GM23338 (cell line): Measurements from ENCODE around the gene ZNF385B.
A peak's percentile ranks its signal among the peaks of the same experiment; 100 is the strongest.

ENCODE experiments used
- CREB1 ChIP-seq: fragments of 250-450 bp; sonication (Bioruptor Pico); IDR thresholded peaks from 2 replicates; pipeline ENCODE4 v1.5.0; 2020; ENCODE audit warnings: low read depth, mild to moderate bottlenecking, moderate library complexity
- EZH2 ChIP-seq: fragments of 200-600 bp; sonication (generic); IDR thresholded peaks from one replicate; pipeline ENCODE4 v1.8.0; 2017; ENCODE audit warnings: antibody characterized with exemption, mild to moderate bottlenecking, low read depth; ENCODE audit not compliant: unreplicated experiment
- EZH2phosphoT487 ChIP-seq: fragments of 200-600 bp; sonication (generic); IDR thresholded peaks from one replicate; pipeline ENCODE4 v1.8.1; 2018; ENCODE audit warnings: antibody characterized with exemption; ENCODE audit not compliant: unreplicated experiment
- JUNB ChIP-seq: IDR thresholded peaks from one replicate; pipeline ENCODE4 v1.6.1; 2016; ENCODE audit warnings: antibody characterized with exemption; ENCODE audit not compliant: unreplicated experiment
- NANOG ChIP-seq: IDR thresholded peaks from 2 replicates; pipeline ENCODE4 v1.6.1; 2016; ENCODE audit warnings: antibody characterized with exemption, borderline replicate concordance
- POLR2AphosphoS5 ChIP-seq: IDR thresholded peaks from 2 replicates; pipeline ENCODE4 v1.6.1; 2016; ENCODE audit warnings: antibody characterized with exemption, low read depth
- TF ChIP-seq, protein P1 (sequence below), 2 experiments: fragments of 200-600 bp in 1 of 2; sonication (generic) in 1 of 2; conservative IDR thresholded peaks; 2 replicates each; pipeline versions ENCODE4 v1.5.1 to v1.6.1; 2016 to 2017; ENCODE audit warnings: antibody characterized with exemption in 2 of 2, low read depth in 2 of 2, mild to moderate bottlenecking in 2 of 2, moderate library complexity in 1 of 2
- TF ChIP-seq, protein P2 (sequence below): IDR thresholded peaks from 2 replicates; pipeline ENCODE4 v1.6.1; 2016; ENCODE audit warnings: antibody characterized with exemption
- TF ChIP-seq, protein P3 (sequence below): IDR thresholded peaks from one replicate; pipeline ENCODE4 v1.6.1; 2018; ENCODE audit warnings: antibody characterized with exemption; ENCODE audit not compliant: unreplicated experiment

DNA sequence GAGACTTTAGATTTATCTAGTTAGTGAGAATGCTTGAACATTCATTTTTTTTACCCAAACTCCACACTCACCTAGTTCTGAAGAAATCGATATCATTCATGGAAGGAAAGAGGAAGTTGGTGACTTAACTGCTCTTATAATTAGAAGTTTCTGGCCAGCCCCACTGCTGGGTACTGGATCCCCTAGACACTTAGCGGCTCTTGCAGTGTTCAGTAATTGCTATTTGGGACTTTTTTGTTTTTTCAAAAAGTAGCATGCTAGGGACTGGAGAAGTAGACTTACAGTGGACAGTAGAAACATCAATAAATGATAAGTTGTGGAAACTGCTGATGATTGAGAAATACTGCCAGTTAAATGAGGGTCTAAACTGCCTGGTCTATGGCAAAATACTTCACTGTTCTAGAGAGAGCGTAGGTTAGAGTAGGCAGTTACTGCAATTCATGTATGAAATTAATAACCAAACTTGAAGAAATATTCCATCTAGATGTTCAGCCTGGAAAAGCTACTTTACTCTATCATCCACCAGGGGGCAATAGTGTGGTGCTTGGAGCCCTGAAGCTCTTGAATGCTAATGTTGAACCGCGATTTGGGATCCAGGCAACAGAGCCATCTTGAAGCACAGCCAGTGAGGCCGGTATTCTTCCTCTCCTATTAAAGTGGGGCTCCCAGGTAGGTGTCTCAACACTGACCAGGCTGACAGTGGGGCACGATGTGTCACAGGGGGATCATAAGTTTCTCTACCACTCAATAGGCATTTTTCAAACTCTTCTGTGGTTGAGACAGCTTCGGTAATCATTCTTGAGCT is 450.7 kb downstream of the ZNF385B start:
- TF ChIP-seq, protein P1, sequence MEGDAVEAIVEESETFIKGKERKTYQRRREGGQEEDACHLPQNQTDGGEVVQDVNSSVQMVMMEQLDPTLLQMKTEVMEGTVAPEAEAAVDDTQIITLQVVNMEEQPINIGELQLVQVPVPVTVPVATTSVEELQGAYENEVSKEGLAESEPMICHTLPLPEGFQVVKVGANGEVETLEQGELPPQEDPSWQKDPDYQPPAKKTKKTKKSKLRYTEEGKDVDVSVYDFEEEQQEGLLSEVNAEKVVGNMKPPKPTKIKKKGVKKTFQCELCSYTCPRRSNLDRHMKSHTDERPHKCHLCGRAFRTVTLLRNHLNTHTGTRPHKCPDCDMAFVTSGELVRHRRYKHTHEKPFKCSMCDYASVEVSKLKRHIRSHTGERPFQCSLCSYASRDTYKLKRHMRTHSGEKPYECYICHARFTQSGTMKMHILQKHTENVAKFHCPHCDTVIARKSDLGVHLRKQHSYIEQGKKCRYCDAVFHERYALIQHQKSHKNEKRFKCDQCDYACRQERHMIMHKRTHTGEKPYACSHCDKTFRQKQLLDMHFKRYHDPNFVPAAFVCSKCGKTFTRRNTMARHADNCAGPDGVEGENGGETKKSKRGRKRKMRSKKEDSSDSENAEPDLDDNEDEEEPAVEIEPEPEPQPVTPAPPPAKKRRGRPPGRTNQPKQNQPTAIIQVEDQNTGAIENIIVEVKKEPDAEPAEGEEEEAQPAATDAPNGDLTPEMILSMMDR (conservative IDR thresholded peaks at IDR 0.05; ENCODE audit: low read depth in 2 of 2) = peak; percentile 88 to 92
- TF ChIP-seq POLR2AphosphoS5 = no peak
- TF ChIP-seq EZH2 = no peak
- TF ChIP-seq, protein P2, sequence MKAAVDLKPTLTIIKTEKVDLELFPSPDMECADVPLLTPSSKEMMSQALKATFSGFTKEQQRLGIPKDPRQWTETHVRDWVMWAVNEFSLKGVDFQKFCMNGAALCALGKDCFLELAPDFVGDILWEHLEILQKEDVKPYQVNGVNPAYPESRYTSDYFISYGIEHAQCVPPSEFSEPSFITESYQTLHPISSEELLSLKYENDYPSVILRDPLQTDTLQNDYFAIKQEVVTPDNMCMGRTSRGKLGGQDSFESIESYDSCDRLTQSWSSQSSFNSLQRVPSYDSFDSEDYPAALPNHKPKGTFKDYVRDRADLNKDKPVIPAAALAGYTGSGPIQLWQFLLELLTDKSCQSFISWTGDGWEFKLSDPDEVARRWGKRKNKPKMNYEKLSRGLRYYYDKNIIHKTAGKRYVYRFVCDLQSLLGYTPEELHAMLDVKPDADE = no peak
- TF ChIP-seq, protein P3, sequence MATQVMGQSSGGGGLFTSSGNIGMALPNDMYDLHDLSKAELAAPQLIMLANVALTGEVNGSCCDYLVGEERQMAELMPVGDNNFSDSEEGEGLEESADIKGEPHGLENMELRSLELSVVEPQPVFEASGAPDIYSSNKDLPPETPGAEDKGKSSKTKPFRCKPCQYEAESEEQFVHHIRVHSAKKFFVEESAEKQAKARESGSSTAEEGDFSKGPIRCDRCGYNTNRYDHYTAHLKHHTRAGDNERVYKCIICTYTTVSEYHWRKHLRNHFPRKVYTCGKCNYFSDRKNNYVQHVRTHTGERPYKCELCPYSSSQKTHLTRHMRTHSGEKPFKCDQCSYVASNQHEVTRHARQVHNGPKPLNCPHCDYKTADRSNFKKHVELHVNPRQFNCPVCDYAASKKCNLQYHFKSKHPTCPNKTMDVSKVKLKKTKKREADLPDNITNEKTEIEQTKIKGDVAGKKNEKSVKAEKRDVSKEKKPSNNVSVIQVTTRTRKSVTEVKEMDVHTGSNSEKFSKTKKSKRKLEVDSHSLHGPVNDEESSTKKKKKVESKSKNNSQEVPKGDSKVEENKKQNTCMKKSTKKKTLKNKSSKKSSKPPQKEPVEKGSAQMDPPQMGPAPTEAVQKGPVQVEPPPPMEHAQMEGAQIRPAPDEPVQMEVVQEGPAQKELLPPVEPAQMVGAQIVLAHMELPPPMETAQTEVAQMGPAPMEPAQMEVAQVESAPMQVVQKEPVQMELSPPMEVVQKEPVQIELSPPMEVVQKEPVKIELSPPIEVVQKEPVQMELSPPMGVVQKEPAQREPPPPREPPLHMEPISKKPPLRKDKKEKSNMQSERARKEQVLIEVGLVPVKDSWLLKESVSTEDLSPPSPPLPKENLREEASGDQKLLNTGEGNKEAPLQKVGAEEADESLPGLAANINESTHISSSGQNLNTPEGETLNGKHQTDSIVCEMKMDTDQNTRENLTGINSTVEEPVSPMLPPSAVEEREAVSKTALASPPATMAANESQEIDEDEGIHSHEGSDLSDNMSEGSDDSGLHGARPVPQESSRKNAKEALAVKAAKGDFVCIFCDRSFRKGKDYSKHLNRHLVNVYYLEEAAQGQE = no peak
- TF ChIP-seq JUNB = no peak
- TF ChIP-seq CREB1 (CRISPR knock-in tag) = no peak
- no peak for TF ChIP-seq EZH2phosphoT487
- no peak for TF ChIP-seq NANOG
